ENCODE measurements around the gene TEKT1. TPM values are rescaled to one million over a fixed set of nuclear protein-coding genes. Genes with fewer than 3 reads are reported as not detected.
"Not testable (repeated sequence)": the region's sequence is repeated elsewhere in the genome, so short reads cannot be mapped to it uniquely, and the experiment has no call there.

TEKT1 gene
- total RNA-seq, 1 donor from 2014 or later, result 1.6 TPM

- H3K27me3 Mint-ChIP-seq, result peaks cover 87% of the 10 kb centered on the region
- H3K36me3 Mint-ChIP-seq, result no peaks in the 10 kb centered on the region
Observed at GRCh38 chr17:6780886-6781285, 50.6 kb downstream of the TEKT1 start.

GRCh38 chr17:6780001-6780400 is 51.5 kb downstream of the TEKT1 start:
- Mint-ChIP-seq H3K27me3 (peaks cover 88% of the 10 kb centered on the region), H3K4me3 (no peak overlapping the region)

More at GRCh38 chr17:6780886-6781285, 50.6 kb downstream of the TEKT1 start:
- DNase-seq (ENCODE audit: extremely low spot score, unreplicated experiment), result no peak
- no peak overlapping the region for H3K4me3 Mint-ChIP-seq
- no peaks in the 10 kb centered on the region for H3K4me1 Mint-ChIP-seq (ENCODE audit: unreplicated experiment)
- H3K9me3 Mint-ChIP-seq, result no peaks in the 10 kb centered on the region
- no peak overlapping the region for H3K27ac Mint-ChIP-seq
- TF ChIP-seq CTCF (conservative IDR thresholded peaks at IDR 0.05), result no peak

GRCh38 chr17:6779411-6779810 is 52.1 kb downstream of the TEKT1 start:
- Mint-ChIP-seq H3K27me3 (peaks cover 88% of the 10 kb centered on the region), H3K9me3 (peaks cover 2% of the 10 kb centered on the region)

More at GRCh38 chr17:6780001-6780400, 51.5 kb downstream of the TEKT1 start:
- Mint-ChIP-seq H3K4me1 (ENCODE audit: unreplicated experiment) (no peaks in the 10 kb centered on the region), H3K9me3 (no peaks in the 10 kb centered on the region), H3K27ac (no peak overlapping the region), H3K36me3 (no peaks in the 10 kb centered on the region)
- DNase-seq (ENCODE audit: extremely low spot score, unreplicated experiment), result no peak
- TF ChIP-seq CTCF (conservative IDR thresholded peaks at IDR 0.05), result no peak

GRCh38 chr17:6775871-6776405 is 55.6 kb downstream of the TEKT1 start, which contains the start of gene FBXO39:
Gene FBXO39, plus strand, starts transcription at chr17:6776215. Its CDS starts 3,654 bp downstream, at chr17:6779869.
- no peaks in the 10 kb centered on the region for H3K4me1 Mint-ChIP-seq (ENCODE audit: unreplicated experiment)
- peaks cover 6% of the 10 kb centered on the region for H3K9me3 Mint-ChIP-seq
- no peak within 1 kb of the TSS for H3K27ac Mint-ChIP-seq
- no peak for TF ChIP-seq CTCF (conservative IDR thresholded peaks at IDR 0.05)
- no peak for DNase-seq (ENCODE audit: extremely low spot score, unreplicated experiment)
- no peak within 1 kb of the TSS for H3K4me3 Mint-ChIP-seq
- H3K36me3 Mint-ChIP-seq, result no peaks in the 10 kb centered on the region
- peaks cover 84% of the 10 kb centered on the region for H3K27me3 Mint-ChIP-seq

More at GRCh38 chr17:6779411-6779810, 52.1 kb downstream of the TEKT1 start:
- Mint-ChIP-seq H3K36me3 (no peaks in the 10 kb centered on the region), H3K4me1 (ENCODE audit: unreplicated experiment) (no peaks in the 10 kb centered on the region), H3K27ac (no peak overlapping the region), H3K4me3 (no peak overlapping the region)
- no peak for TF ChIP-seq CTCF (conservative IDR thresholded peaks at IDR 0.05)
- no peak for DNase-seq (ENCODE audit: extremely low spot score, unreplicated experiment)

GRCh38 chr17:6774906-6775305 is 56.6 kb downstream of the TEKT1 start:
- not testable (repeated sequence) for DNase-seq (ENCODE audit: extremely low spot score, unreplicated experiment); H3K4me1 Mint-ChIP-seq (ENCODE audit: unreplicated experiment); H3K27ac Mint-ChIP-seq; H3K9me3 Mint-ChIP-seq; H3K36me3 Mint-ChIP-seq; H3K4me3 Mint-ChIP-seq
- H3K27me3 Mint-ChIP-seq, result peaks cover 84% of the 10 kb centered on the region

GRCh38 chr17:6772016-6772415 is 59.5 kb downstream of the TEKT1 start:
- no peak for TF ChIP-seq CTCF (conservative IDR thresholded peaks at IDR 0.05)
- no peak for DNase-seq (ENCODE audit: extremely low spot score, unreplicated experiment)
- Mint-ChIP-seq H3K4me3 (no peak overlapping the region), H3K9me3 (peaks cover 12% of the 10 kb centered on the region), H3K27ac (no peak overlapping the region), H3K36me3 (no peaks in the 10 kb centered on the region), H3K27me3 (peaks cover 60% of the 10 kb centered on the region), H3K4me1 (ENCODE audit: unreplicated experiment) (no peaks in the 10 kb centered on the region)
